Bronchial epithelial cell (primary cell): Measurements from ENCODE around the gene A3GALT2. TPM values are rescaled to one million over a fixed set of nuclear protein-coding genes. Genes with fewer than 3 reads are reported as not detected.

ENCODE experiments used
- DNase-seq: peaks from one replicate; pipeline ENCODE4 v3.0.0-alpha.2; 2010; ENCODE audit warnings: low read depth
- FAIRE-seq: peaks from 2 replicates; lab custom pipeline; 2011; peaks lifted over from hg19 to GRCh38; lab: Jason Lieb, UNC
- H3K27me3 ChIP-seq: 2 replicates; pipeline ENCODE4 v1.5.1; 2011; ENCODE audit warnings: low read length; ENCODE audit not compliant: control insufficient read depth, insufficient read depth
- H3K36me3 ChIP-seq: 2 replicates; pipeline ENCODE4 v1.5.1; 2011; ENCODE audit warnings: low read length; ENCODE audit not compliant: control insufficient read depth, insufficient read depth
- H3K4me3 ChIP-seq: 2 replicates; pipeline ENCODE4 v1.5.1; 2011; ENCODE audit warnings: mild to moderate bottlenecking, low read depth, low read length, control low read depth
- total RNA-seq: library from RNA; depleted of rRNA; stranded (reverse); fragments of >200 nt; gene quantifications from 2 replicates; pipeline ENCODE4 v1.2.1, GENCODE V29; 2014
- TF ChIP-seq, protein P1 (sequence below): IDR thresholded peaks from 2 replicates; pipeline ENCODE4 v1.5.1; 2011; ENCODE audit warnings: mild to moderate bottlenecking, moderate library complexity, low read length, control low read depth, inconsistent platforms; ENCODE audit not compliant: insufficient read depth, severe bottlenecking

Gene A3GALT2
- total RNA-seq, 1 donor from 2014 or later: not detected

DNA sequence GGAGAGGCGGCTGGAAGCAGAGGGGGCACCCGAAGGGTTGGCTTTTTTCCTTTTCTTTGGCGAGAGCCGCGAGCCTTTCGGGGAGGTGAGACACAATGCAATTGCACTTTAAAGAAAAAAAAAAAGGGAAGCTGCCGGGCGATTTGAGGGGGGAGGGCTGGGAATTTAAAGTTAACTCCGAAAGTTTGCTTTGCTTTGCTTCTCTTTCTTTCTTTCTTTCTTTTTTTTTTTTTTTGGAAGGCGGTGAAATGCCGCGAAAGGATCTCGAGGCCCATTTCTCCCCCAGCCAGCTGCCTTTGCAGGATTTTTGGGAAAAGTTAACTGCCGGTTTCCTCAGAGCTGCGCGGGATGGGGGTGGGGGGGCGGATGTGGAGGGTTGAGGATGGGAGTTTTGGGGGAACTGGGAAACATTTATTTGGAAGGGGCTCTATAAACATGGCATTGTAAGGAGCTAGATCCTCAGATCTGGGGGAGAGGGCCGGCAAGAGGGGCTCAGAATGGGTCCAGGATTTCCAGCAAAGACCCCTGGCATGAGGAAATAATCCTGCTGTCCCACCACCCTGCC, 63.6 kb downstream of the A3GALT2 start:
- TF ChIP-seq, protein P1, sequence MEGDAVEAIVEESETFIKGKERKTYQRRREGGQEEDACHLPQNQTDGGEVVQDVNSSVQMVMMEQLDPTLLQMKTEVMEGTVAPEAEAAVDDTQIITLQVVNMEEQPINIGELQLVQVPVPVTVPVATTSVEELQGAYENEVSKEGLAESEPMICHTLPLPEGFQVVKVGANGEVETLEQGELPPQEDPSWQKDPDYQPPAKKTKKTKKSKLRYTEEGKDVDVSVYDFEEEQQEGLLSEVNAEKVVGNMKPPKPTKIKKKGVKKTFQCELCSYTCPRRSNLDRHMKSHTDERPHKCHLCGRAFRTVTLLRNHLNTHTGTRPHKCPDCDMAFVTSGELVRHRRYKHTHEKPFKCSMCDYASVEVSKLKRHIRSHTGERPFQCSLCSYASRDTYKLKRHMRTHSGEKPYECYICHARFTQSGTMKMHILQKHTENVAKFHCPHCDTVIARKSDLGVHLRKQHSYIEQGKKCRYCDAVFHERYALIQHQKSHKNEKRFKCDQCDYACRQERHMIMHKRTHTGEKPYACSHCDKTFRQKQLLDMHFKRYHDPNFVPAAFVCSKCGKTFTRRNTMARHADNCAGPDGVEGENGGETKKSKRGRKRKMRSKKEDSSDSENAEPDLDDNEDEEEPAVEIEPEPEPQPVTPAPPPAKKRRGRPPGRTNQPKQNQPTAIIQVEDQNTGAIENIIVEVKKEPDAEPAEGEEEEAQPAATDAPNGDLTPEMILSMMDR: no peak
- FAIRE-seq (no peak), DNase-seq (no peak)
- Histone ChIP-seq H3K4me3 (peak overlapping the region; percentile 48), H3K27me3 (no peaks in the 10 kb centered on the region), H3K36me3 (no peaks in the 10 kb centered on the region)

Other genes starting within 250 kb of the A3GALT2 start
- 1.3 and 1.5 TPM in 2 replicates for gene AZIN2, start 239.9 kb downstream of the A3GALT2 start, total RNA-seq
- 0.79 and 2.0 TPM in 2 replicates for gene TRIM62, start 139.1 kb downstream of the A3GALT2 start, total RNA-seq
- 0.51 and 1.1 TPM in 2 replicates for gene ZNF362, start 64.6 kb downstream of the A3GALT2 start, total RNA-seq
- gene PHC2, start 110.0 kb upstream of the A3GALT2 start, total RNA-seq: 19.7 and 32.1 TPM in 2 replicates
- 5.0 and 8.2 TPM in 2 replicates for gene ZSCAN20, start 151.5 kb upstream of the A3GALT2 start, total RNA-seq